Trophoblast cell (in vitro differentiated cells and primary cell): ENCODE data around the gene CTDSPL2.

Source experiments
- DNase-seq, 2 donors: peaks; one replicate each; pipeline ENCODE4 v3.0.0-alpha.2; 2016
- H2AFZ ChIP-seq: 2 replicates; pipeline ENCODE4 v1.6.1; 2013; ENCODE audit warnings: low read length, moderate library complexity, mild to moderate bottlenecking; ENCODE audit not compliant: insufficient read depth, poor library complexity
- H2AK5ac ChIP-seq: 2 replicates; pipeline ENCODE4 v1.6.1; 2013; ENCODE audit warnings: mild to moderate bottlenecking, low read length
- H2BK120ac ChIP-seq: 2 replicates; pipeline ENCODE4 v1.6.1; 2013; ENCODE audit warnings: low read length, mild to moderate bottlenecking, moderate library complexity; ENCODE audit not compliant: insufficient read depth, poor library complexity
- H2BK12ac ChIP-seq: 2 replicates; pipeline ENCODE4 v1.6.1; 2013; ENCODE audit warnings: mild to moderate bottlenecking, low read length, moderate library complexity
- H2BK5ac ChIP-seq: 2 replicates; pipeline ENCODE4 v1.6.1; 2013; ENCODE audit warnings: low read length, low read depth, moderate library complexity, mild to moderate bottlenecking; ENCODE audit not compliant: poor library complexity
- H3K14ac ChIP-seq: 2 replicates; pipeline ENCODE4 v1.6.1; 2013; ENCODE audit warnings: mild to moderate bottlenecking, low read length
- H3K18ac ChIP-seq: 2 replicates; pipeline ENCODE4 v1.6.1; 2013; ENCODE audit warnings: mild to moderate bottlenecking, low read length
- H3K23ac ChIP-seq: 2 replicates; pipeline ENCODE4 v1.6.1; 2013; ENCODE audit warnings: low read length
- H3K27ac ChIP-seq: 2 replicates; pipeline ENCODE4 v1.5.1; 2013; ENCODE audit warnings: low read depth, mild to moderate bottlenecking, inconsistent platforms, low read length, moderate library complexity
- H3K27me3 ChIP-seq: 2 replicates; pipeline ENCODE4 v1.6.1; 2013; ENCODE audit warnings: inconsistent platforms, mild to moderate bottlenecking, low read length, moderate library complexity; ENCODE audit not compliant: insufficient read depth
- H3K36me3 ChIP-seq, 2 experiments: 1 replicate in 1 of 2; 2 replicates in 1 of 2; pipeline ENCODE4 v1.6.1; 2013; ENCODE audit warnings: low read length in 2 of 2, mild to moderate bottlenecking in 2 of 2, moderate library complexity in 1 of 2; ENCODE audit not compliant: insufficient read depth in 2 of 2, control insufficient read depth in 1 of 2
- H3K4ac ChIP-seq: 2 replicates; pipeline ENCODE4 v1.6.1; 2013; ENCODE audit warnings: low read depth, mild to moderate bottlenecking, low read length, moderate library complexity
- H3K4me1 ChIP-seq, 2 experiments: 1 replicate in 1 of 2; 2 replicates in 1 of 2; pipeline ENCODE4 v1.6.1; 2013; ENCODE audit warnings: low read length in 2 of 2, mild to moderate bottlenecking in 2 of 2, moderate library complexity in 1 of 2; ENCODE audit not compliant: insufficient read depth in 2 of 2, control insufficient read depth in 1 of 2
- H3K4me2 ChIP-seq: 2 replicates; pipeline ENCODE4 v1.6.1; 2013; ENCODE audit warnings: inconsistent platforms, mild to moderate bottlenecking, low read length, moderate library complexity
- H3K4me3 ChIP-seq: 2 replicates; pipeline ENCODE4 v1.5.1; 2013; ENCODE audit warnings: mild to moderate bottlenecking, low read depth, low read length, inconsistent platforms
- H3K79me1 ChIP-seq: one replicate; pipeline ENCODE4 v1.6.1; 2013; ENCODE audit warnings: low read length
- H3K79me2 ChIP-seq: 2 replicates; pipeline ENCODE4 v1.6.1; 2013; ENCODE audit warnings: low read length, mild to moderate bottlenecking; ENCODE audit not compliant: control insufficient read depth, insufficient read depth, poor library complexity
- H3K9ac ChIP-seq: 2 replicates; pipeline ENCODE4 v1.6.1; 2013; ENCODE audit warnings: mild to moderate bottlenecking, low read length
- H3K9me3 ChIP-seq: 2 replicates; pipeline ENCODE4 v1.6.1; 2013; ENCODE audit warnings: low read depth, mild to moderate bottlenecking, control low read depth, inconsistent platforms, low read length; ENCODE audit not compliant: insufficient read depth
- H4K12ac ChIP-seq: 2 replicates; pipeline ENCODE4 v1.6.1; 2013; ENCODE audit warnings: low read depth, mild to moderate bottlenecking, low read length, moderate library complexity
- H4K8ac ChIP-seq: 2 replicates; pipeline ENCODE4 v1.6.1; 2013; ENCODE audit warnings: low read depth, mild to moderate bottlenecking, low read length, moderate library complexity
- H4K91ac ChIP-seq: one replicate; pipeline ENCODE4 v1.6.1; 2013; ENCODE audit warnings: low read depth, mild to moderate bottlenecking, low read length, moderate library complexity
- WGBS: extraction: QIAGEN DNeasy Blood & Tissue Kit; methylation state at CpG from one replicate; pipeline ENCODE4 v1.1.7; 2013; ENCODE audit warnings: missing lambda C conversion rate; ENCODE audit not compliant: insufficient read length, insufficient coverage; ENCODE audit errors: extremely low coverage; 5-methylcytosine and 5-hydroxymethylcytosine counted together

CTDSPL2 gene

GRCh38 chr15:44574734-44575133 lies 147.3 kb downstream of the CTDSPL2 start:
- Histone ChIP-seq H3K9ac (no peak overlapping the region), H3K27ac (no peak overlapping the region), H2AK5ac (no peak overlapping the region), H3K27me3 (no peaks in the 10 kb centered on the region), H3K4me2 (no peak overlapping the region), H3K9me3 (no peaks in the 10 kb centered on the region), H3K79me1 (no peaks in the 10 kb centered on the region), H2BK5ac (no peak overlapping the region), H3K4me3 (no peak overlapping the region), H3K4ac (no peak overlapping the region), H2AFZ (no peak overlapping the region), H2BK120ac (no peak overlapping the region), H4K91ac (no peak overlapping the region), H3K18ac (no peak overlapping the region), H3K23ac (no peak overlapping the region), H3K36me3 (peaks cover 19 to 20% of the 10 kb centered on the region in 2 experiments), H2BK12ac (no peak overlapping the region), H4K12ac (no peak overlapping the region), H3K79me2 (no peaks in the 10 kb centered on the region), H3K4me1 (no peaks in the 10 kb centered on the region), H3K14ac (no peak overlapping the region), H4K8ac (no peak overlapping the region)
- no peak for DNase-seq
- whole genome bisulfite sequencing = no CpG with 5 or more reads among the region's 1 CpG
